Measurements from ENCODE around the gene KCNAB1.

KCNAB1 gene

GRCh38 chr3:156406393-156406792, 286.0 kb downstream of the KCNAB1 start:
- TF ChIP-seq FOXP2 (optimal IDR thresholded peaks at IDR 0.05; ENCODE audit: borderline replicate concordance, extremely low read depth, extremely low read length, insufficient read depth) (no peak), SIN3A (IDR thresholded peaks at IDR 0.05; ENCODE audit: borderline replicate concordance, insufficient read depth, low read length) (no peak), TAF1 (IDR thresholded peaks at IDR 0.05; ENCODE audit: borderline replicate concordance, insufficient read depth, low read length) (no peak), REST (IDR thresholded peaks at IDR 0.05; ENCODE audit: insufficient read depth in 1 of 2, low read depth in 2 of 2, low read length in 2 of 2) (no peak)

GRCh38 chr3:156407617-156408225, 287.3 kb downstream of the KCNAB1 start:
- TF ChIP-seq FOXP2 (optimal IDR thresholded peaks at IDR 0.05; ENCODE audit: borderline replicate concordance, extremely low read depth, extremely low read length, insufficient read depth), result no peak
- no peak for TF ChIP-seq POLR2AphosphoS5 (IDR thresholded peaks at IDR 0.05; ENCODE audit: low read depth, low read length)
- no peak for TF ChIP-seq REST (IDR thresholded peaks at IDR 0.05; ENCODE audit: insufficient read depth in 1 of 2, low read depth in 2 of 2, low read length in 2 of 2)
- TF ChIP-seq SIN3A (IDR thresholded peaks at IDR 0.05; ENCODE audit: borderline replicate concordance, insufficient read depth, low read length), result no peak
- no peak for TF ChIP-seq TAF1 (IDR thresholded peaks at IDR 0.05; ENCODE audit: borderline replicate concordance, insufficient read depth, low read length)

- TF ChIP-seq TAF1 (IDR thresholded peaks at IDR 0.05; ENCODE audit: borderline replicate concordance, insufficient read depth, low read length) (no peak), SIN3A (IDR thresholded peaks at IDR 0.05; ENCODE audit: borderline replicate concordance, insufficient read depth, low read length) (no peak), FOXP2 (optimal IDR thresholded peaks at IDR 0.05; ENCODE audit: borderline replicate concordance, extremely low read depth, extremely low read length, insufficient read depth) (no peak), POLR2AphosphoS5 (IDR thresholded peaks at IDR 0.05; ENCODE audit: low read depth, low read length) (no peak), REST (IDR thresholded peaks at IDR 0.05; ENCODE audit: insufficient read depth in 1 of 2, low read depth in 2 of 2, low read length in 2 of 2) (no peak)
Observed at GRCh38 chr3:156409694-156410093, 289.3 kb downstream of the KCNAB1 start.

- TF ChIP-seq POLR2AphosphoS5 (IDR thresholded peaks at IDR 0.05; ENCODE audit: low read depth, low read length) (no peak), FOXP2 (optimal IDR thresholded peaks at IDR 0.05; ENCODE audit: borderline replicate concordance, extremely low read depth, extremely low read length, insufficient read depth) (no peak), TAF1 (IDR thresholded peaks at IDR 0.05; ENCODE audit: borderline replicate concordance, insufficient read depth, low read length) (no peak), REST (IDR thresholded peaks at IDR 0.05; ENCODE audit: insufficient read depth in 1 of 2, low read depth in 2 of 2, low read length in 2 of 2) (no peak)
Observed at GRCh38 chr3:156412600-156412999, 292.2 kb downstream of the KCNAB1 start.

Data from PFSK-1 (cell line).